ENCODE results near the gene UBQLN4.

DNA sequence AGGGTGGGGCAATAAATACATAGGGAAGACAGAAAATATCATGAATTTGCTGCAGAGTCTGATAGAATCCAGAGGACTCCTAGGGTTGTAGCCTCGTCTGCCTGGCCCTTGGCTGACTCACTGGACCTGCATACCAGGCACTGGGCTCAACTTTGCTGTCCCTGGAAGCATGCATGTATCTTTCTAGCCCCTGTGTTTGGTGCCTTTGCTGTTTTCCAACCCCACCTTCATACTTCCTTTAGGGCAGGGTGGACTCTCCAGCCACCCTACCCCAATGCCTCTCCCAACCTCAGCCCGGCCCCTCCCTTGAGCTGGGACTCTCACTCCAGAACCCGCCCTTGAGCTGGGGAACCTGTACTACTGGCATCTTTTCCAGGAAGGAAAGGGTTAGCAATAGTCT is 8.6 kb upstream of the UBQLN4 start:
- TF ChIP-seq CTCF (conservative IDR thresholded peaks at IDR 0.05; ENCODE audit: low read length) = no peak
- TF ChIP-seq EZH2phosphoT487 (IDR thresholded peaks at IDR 0.05; ENCODE audit: borderline replicate concordance, low read depth, low read length) = no peak
